ENCODE measurements around the gene NTM.
A peak's percentile ranks its signal among the peaks of the same experiment; 100 is the strongest.

Gene NTM

DNA sequence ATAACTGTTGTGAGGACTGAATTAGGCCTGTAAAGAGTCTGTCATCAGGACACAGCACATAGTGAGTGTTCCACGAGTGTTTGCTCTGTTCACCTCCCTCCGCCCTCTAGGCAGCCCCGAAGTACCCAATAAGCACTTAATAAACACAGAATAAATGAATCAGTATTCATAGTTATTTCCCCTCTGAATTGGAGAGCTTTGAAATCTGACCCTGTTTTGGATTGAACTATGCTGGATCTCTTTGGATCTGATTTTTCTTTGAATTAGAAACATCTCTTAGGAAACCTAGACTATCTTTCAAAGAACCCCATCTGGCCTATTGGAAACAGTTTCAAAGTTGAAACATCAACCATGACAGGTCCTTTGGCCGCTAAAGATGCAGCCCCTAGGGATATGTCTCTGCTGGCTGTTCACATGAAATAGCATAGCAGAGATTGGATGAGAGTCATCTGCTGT lies 615.5 kb downstream of the NTM start:
- no peak for DNase-seq

DNA sequence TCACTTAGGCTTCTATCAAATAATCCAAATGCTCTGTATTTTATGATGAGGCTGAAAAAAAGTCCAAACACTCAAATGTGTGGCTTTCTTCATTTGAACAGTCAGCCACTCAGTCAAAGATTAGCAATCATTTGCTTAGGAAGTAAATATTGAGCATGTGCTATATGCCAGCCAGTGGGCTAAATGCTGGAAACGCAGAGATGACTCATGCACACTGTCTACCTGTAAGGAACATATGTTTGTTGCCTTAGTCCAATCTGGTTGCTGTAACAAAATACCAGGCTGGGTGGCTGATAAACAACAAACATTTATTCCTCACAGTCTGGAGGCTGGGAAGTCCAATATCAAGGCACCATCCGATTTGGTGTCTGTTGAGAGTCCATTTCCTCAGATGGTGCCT lies 617.3 kb downstream of the NTM start:
- no peak for DNase-seq

- DNase-seq: no peak
Measured at GRCh38 chr11:131991606-131992005, 621.2 kb downstream of the NTM start.

DNA sequence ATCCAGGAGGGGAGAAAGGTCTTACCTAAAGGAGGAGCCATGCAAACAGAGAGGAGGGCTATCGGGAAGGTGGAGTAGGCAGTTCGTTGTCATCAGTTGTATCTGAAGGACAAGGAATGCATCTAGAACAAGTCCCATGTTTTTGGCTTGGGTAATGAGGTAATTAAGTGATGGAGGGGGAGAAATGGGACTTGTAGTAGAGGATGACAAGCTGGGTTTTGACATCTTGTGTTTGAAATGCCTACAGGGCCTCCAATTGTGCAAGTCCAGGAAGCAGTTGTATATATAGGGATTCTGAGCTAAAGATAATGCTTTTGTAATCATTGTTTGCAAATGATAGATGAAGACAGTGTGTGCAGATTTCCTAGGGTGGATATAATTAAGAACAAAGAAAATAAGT lies 622.8 kb downstream of the NTM start:
- DNase-seq: no peak

DNA sequence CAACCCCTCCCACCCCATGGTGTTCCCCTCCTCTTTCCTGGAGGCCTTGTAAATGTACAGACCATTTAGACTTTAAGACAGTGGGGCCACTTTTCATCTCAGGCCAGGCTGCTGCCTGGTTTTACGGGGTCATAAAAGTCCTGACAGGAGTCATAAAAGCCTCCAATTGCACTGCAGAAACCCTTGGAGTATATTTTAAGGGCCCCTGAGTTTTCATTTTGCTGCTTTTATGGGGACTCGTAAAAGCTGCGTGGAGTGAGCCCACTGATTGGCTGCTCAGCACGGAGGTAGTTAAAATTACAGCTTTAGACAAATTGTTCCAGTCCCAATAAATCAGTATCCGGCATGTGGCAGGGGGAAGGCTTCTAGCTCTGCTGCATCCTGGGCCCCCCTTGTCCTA lies 627.6 kb downstream of the NTM start:
- no peak for DNase-seq

DNA sequence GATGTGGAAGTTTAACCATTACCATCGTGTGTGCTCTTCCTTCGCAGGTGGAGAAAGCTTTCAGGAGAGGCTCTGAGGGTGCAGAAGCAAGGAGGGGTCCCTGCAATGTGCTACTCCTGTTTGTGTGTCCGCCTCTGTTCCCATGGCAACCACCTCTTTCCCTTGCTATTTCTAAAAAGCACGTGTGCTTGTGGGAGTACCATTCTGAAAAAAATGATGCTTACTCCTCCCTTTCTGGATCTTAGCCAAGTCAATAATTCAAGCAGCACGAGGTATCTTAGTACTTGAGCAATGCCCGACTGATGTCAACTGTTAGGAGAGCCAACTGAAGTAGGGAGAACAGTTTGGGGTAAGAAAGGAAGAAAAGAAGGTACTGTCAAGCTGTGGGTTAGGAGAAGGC lies 628.7 kb downstream of the NTM start:
- DNase-seq: no peak

GRCh38 chr11:131999955-132000354 lies 629.5 kb downstream of the NTM start:
- no peak for DNase-seq

DNA sequence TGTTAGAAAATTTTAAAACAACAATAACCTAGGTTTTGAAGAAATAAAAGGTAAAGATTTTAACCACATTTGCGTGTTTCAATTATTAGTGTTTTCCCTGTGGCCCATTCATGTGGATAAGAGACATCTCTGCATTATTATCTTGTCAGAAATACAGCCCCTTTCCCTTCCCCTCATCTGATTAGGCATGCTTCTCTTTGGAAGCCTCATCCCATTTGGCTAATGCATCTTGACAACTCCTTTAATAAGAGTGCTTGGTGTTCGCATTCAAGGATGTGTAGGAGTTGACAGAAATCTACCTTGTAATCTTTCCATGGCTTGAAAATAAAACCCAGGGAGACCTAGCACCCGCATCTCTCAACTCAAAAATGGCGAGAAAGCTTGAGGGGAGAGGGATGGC lies 635.5 kb downstream of the NTM start:
- no peak for DNase-seq

- DNase-seq: no peak
Measured at GRCh38 chr11:132006884-132007580, 636.6 kb downstream of the NTM start.

- DNase-seq: no peak
Measured at GRCh38 chr11:132008226-132008625, 637.8 kb downstream of the NTM start.

DNA sequence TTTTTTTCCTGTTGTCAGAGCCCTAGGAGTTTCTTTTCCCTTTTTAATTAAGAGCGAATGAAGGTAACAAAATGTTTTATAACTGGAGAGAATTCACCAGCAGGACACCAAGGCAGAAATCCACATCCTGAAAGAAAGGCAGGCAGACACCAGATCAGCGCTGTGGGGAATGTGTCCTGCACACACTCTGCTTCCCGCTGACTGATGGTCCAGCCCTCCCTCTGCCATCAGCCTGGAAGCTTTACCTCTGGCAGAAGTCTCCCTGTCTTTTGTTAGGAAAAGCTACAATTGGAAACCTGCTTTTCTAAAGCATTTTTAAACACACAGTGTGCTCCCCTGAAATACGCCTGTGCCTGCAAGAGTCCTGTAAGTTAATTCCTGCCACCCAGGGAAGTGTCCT lies 638.5 kb downstream of the NTM start:
- no peak for DNase-seq

DNA sequence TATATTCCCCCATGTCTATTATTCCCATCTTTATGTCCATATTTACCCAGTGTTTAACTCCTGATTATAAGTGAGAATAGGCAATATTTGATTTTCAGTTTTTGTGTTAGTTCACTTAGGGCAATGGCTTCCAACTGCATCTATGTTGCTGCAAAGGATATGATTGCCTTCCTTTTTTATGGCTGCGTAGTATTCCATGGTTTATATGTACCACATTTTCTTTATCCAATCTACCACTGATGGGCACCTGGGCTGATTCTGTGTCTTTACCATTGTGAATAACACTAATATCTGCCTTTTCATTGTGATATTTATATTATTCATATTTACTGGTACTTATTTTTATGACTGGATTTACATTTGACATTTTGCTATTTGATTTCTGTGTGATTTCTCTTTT lies 649.6 kb downstream of the NTM start:
- no peak for DNase-seq

- DNase-seq: no peak
Measured at GRCh38 chr11:132022285-132022684, 651.9 kb downstream of the NTM start.

DNA sequence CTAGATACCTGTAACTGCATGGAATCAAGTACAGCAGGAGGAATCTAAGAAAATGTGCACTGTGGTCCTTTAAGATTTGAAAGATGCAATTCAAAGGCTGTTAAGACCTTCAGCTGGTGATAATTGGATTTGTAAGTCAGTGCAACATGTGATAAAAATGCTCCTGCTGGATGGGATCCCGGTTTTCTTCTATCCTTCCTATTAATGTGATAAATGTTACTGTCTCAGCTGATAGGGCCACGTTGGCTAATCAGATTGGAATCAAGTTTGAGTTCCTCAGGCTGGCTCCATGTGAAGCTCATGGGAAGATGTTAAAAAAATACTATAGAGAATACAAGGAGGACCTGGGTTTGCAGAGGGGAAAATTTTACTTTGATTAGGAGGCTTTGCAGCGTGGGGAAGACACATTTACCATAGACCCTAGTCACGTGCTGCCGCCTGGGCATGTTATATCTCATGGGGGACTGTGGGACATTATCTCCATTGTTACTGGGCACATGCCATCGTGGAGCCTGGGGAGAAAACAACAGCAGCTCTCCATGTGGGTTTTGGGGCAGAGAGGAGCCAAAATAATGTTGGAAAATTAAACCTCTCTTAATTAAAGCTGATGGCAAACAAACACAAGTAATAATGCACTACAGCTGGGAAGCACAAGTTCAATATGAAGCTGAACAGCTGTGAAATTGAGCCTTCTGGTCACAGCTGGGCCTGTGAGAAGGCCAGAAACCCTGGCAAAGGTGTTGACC lies 652.5 kb downstream of the NTM start:
- DNase-seq: no peak

GRCh38 chr11:132024587-132025295 lies 654.3 kb downstream of the NTM start:
- peak; percentile 49 for DNase-seq

DNA sequence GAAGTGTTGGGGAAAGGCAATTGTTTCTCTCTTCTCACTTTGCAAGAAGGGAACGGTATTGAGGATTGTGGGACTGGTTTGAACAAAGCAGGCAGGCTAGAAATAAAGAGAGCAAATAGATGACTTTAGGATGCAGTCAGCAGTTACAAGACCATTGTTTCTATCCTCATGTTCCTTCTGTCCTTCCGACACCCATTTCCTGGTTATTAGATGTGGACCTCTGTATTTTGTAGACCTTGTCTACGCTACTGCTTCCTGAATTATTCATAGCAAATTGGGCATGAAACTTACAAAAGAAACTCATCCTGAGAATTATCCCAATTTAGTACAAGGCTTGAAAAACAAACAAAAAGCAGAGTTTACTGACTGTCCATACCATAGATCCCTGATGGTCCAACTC lies 656.3 kb downstream of the NTM start:
- DNase-seq: no peak

- DNase-seq: no peak
Measured at GRCh38 chr11:132028380-132029240, 658.2 kb downstream of the NTM start.

GRCh38 chr11:132030896-132031295 lies 660.5 kb downstream of the NTM start:
- no peak for DNase-seq

DNA sequence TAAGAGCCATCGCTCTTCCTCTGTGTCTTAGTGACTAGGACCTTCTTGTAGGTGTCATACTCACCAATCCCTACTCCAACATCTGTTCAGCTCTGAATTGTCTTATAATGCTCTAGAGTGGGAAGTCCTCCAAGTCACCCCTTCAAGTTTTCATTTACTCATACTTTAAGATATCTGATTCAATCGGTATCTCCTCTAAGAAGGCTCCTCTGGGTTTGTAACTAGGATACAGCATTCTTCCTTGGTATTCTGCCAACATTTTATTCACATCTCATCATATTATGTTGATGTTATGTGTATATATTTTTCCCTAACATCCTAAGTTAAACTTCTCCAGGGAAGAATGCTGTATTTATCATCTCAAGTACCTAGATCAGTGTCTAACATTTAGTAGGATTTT lies 662.1 kb downstream of the NTM start:
- DNase-seq: no peak

DNA sequence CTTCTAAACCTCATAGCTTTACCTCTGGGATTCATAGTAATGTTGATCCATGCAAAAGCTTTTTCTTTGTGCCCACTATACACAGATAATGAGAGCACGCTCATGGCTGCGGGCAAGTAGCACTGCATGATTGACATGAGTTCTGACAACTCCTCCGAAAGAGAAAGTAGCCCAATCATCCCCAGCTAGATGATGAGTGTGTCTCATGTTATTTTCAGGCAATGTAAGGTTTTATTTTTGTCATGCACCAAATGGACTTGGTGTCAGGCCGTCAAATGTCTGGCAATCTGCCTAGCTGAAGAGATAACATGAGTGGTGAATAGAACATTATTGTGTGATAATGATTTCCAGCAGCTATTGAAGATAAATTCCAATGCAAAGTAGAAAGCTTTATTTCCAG lies 662.6 kb downstream of the NTM start:
- DNase-seq: no peak

DNA sequence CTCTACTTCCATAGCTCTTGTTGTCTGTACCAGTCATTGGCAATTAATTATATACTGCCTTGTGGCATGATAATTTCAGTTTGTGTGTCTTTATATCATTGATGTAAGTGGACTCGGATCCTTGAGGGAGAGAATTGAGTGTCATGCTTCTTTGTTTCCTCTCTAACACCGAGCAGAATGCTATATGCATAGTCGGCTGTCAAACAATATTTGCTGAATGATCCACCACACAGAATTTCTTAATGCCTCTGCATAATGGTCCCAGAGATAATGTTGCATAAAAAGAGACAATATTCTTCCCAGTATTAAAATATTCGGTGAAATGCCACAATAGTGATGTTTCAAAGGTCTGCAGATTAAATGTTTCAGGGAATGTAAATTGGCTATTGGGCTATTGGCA lies 664.8 kb downstream of the NTM start:
- DNase-seq: no peak

- no peak for DNase-seq
Measured at GRCh38 chr11:132035766-132036165, 665.4 kb downstream of the NTM start.

DNA sequence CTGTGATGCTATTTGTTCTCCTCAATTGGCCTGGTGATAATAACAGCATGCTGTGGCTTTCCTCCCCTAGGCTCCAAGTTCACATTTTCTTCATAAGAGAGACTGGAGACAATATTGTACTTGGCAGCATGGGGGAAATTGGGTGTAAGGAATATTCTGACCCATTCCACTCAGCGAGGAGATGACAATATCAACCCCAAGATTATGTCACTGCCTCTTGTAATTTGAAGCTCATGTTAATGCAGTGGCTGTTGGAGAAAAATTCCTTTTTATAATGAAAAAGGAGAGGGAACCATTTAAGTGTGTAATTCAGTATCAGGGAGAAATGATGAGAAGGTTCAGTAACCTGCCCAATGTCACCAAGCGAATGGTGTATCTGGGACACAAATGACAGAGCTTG lies 665.8 kb downstream of the NTM start:
- DNase-seq: no peak
